ENCODE data around the gene STK11IP. TPM values are rescaled to one million over a fixed set of nuclear protein-coding genes. Genes with fewer than 3 reads are reported as not detected.

Gene STK11IP
- total and polyA plus RNA-seq, 2 of the 4 experiments (the other 2 are of a cell fraction): 14.5 to 19.7 TPM

- no peak for TF ChIP-seq CTCF (conservative IDR thresholded peaks at IDR 0.05; ENCODE audit: low read depth, low read length)
Measured at GRCh38 chr2:219557791-219558785, 39.6 kb upstream of the STK11IP start (continued).

Measured in IMR-90 (cell line).